Measurements from ENCODE around the gene PTPRN.

DNA sequence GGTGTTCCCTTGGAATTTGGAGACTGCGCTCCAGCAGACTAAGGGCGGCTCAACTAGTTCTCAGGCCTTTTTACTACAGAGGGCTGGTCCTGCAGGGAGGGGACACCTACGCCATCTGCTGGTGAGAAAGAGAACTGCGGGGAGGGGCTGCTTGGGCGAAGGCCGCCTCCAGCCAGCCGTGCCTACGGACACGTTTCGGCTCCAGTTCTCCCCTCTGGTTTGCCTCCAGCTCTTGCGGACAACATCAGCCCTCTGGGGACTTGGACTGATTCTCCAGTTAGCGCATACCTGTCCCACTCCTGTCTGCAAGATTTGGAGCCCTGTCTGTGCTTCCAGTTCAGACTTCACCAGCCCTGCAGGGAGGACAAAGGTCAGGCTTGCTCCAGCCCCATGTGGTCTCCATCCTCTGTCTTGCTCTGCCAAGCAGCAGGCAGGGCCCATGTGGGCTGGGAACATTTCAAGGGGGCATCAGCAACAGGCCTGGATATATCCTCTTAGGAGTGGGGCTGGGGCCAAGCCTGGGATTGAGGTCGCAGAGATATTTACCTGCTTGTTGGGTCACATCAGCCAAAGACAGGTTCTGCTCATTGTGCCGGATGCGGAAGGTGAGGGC, 10.3 kb downstream of the PTPRN start:
- TF ChIP-seq ELF1 (tag; IDR thresholded peaks at IDR 0.05) (no peak), FOXM1 (IDR thresholded peaks at IDR 0.05; ENCODE audit: low read depth) (no peak), FOXM1 (CRISPR knock-in tag; IDR thresholded peaks at IDR 0.05; ENCODE audit: low read depth) (no peak), FOXJ3 (CRISPR knock-in tag; IDR thresholded peaks at IDR 0.05) (no peak)
